ENCODE data around the gene NTRK2. TPM values are rescaled to one million over a fixed set of nuclear protein-coding genes. Genes with fewer than 3 reads are reported as not detected.

Gene NTRK2
- total RNA-seq, 2 experiments from 2014 or later = 0.45 to 0.65 TPM

DNA sequence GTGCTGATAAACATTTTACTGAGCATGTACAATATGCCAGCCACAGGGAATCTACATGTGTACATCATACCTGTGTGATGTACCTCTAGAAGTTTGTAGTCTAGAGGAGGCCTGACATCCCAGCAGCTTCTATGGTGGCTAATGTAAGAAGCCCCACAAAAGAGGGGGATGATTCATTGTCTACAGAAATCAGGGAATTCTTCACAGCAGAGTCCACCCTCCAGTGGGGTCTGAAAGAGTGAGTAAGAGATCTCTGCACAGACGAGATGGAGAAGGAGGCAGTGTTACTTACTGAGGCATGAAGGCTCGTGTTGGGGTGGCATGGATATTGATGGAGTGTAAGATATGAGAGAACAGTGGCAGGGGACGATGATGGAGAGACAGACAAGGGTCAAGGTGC, 103.0 kb downstream of the NTRK2 start:
- ChIA-PET CTCF (no interaction called here), POLR2A (no interaction called here)
- Mint-ChIP-seq H3K4me1 (ENCODE audit: low read depth) (peaks cover 1% of the 10 kb centered on the region), H3K27me3 (peaks cover 2% of the 10 kb centered on the region), H3K4me3 (no peak overlapping the region), H3K36me3 (no peaks in the 10 kb centered on the region), H3K9me3 (peaks cover 2% of the 10 kb centered on the region), H3K27ac (no peak overlapping the region)
- DNase-seq = no peak
- intact Hi-C loops (cut with micrococcal nuclease) = no loop called here

DNA sequence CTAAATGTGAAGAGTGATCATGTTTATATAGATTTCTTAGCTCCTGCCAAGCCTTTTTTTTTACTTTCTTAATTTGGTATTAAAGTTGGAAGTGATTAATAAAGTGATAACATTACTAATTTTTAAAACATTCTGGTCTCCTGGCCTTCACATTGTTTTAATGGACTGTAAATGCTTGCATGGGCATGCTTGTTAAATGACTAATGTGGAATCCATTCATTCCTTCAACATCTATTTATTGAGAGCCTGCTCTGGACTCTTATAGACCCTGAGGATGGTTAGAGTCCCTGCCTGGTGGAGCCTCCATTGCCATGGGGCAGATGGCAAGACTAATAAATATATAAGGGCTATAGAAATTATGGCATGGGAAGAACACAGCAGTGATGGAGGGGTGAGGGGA, 103.5 kb downstream of the NTRK2 start:
- CTCF ChIA-PET = no interaction called here
- POLR2A ChIA-PET = no interaction called here
- Mint-ChIP-seq H3K27me3 (peaks cover 2% of the 10 kb centered on the region), H3K9me3 (peaks cover 2% of the 10 kb centered on the region), H3K4me1 (ENCODE audit: low read depth) (peaks cover 1% of the 10 kb centered on the region), H3K36me3 (no peaks in the 10 kb centered on the region), H3K4me3 (no peak overlapping the region), H3K27ac (no peak overlapping the region)
- intact Hi-C loops (cut with micrococcal nuclease) = no loop called here
- DNase-seq = no peak

DNA sequence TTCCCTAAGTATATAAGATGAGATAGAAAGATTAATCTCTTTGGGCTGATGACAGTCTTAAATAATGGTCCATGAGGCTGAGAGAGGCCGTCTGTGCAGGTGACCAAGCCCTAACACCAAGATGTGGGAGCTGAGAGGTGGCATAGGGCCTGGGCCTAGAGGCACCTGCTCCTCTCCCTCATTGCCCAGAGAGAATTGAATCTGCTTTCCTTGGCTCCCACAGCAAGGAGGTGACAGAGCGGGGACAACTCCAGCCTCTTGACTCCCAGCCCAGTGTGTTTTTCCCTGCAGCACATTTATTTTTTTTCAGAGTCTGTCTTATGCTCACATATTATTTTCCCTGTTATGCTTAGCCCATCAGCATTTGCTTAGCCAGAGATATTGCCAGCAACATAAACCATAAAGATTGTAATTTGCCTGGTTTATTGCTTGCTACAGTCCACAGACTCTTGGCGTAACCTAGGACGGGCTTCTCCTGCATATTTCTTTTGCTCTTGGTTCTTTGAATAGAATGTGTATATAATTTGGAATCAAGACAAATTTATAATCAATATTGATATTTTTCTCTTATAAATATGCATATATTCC, 105.6 kb downstream of the NTRK2 start:
- Mint-ChIP-seq H3K4me3 (no peak overlapping the region), H3K4me1 (ENCODE audit: low read depth) (peaks cover 1% of the 10 kb centered on the region), H3K36me3 (no peaks in the 10 kb centered on the region), H3K27ac (no peak overlapping the region), H3K9me3 (peaks cover 2% of the 10 kb centered on the region), H3K27me3 (peaks cover 2% of the 10 kb centered on the region)
- no peak for DNase-seq
- ChIA-PET POLR2A (interaction anchor here (0.6 kb wide), 1 partner anchor 1849 kb away, joined by 4 read pairs; no protein-coding TSS in a partner anchor), CTCF (interaction anchor here (3.3 kb wide), 1 partner anchor 78 kb away, joined by 18 read pairs; no protein-coding TSS in a partner anchor)
- intact Hi-C loops (cut with micrococcal nuclease) = no loop called here

DNA sequence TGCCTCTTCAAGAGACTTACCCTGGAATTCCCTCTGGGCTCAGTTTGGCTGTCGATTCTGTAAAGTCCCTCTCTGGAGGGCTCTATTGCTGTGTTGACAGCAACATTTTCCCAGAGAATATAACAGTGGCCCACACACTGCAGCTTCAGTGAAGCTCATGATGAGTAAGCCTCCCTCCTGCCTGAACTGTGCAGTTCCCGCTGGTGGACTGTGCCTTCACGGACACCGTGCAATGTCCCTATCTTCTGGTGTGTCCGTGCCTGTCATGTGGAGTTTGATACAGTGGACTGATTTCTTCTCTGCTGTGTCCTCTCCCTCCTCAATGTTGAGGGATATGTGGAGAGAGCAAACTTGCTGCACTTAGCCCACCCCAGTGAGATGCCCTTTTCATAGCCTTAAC, 109.0 kb downstream of the NTRK2 start:
- no peaks in the 10 kb centered on the region for H3K36me3 Mint-ChIP-seq
- no peaks in the 10 kb centered on the region for H3K27me3 Mint-ChIP-seq
- intact Hi-C loops (cut with micrococcal nuclease) = no loop called here
- H3K4me1 Mint-ChIP-seq (ENCODE audit: low read depth) = no peaks in the 10 kb centered on the region
- ChIA-PET POLR2A (no interaction called here), CTCF (interaction anchor here (3.3 kb wide), 1 partner anchor 81 kb away, joined by 18 read pairs; no protein-coding TSS in a partner anchor)
- no peak for DNase-seq
- H3K27ac Mint-ChIP-seq = no peak overlapping the region
- H3K9me3 Mint-ChIP-seq = peaks cover 2% of the 10 kb centered on the region
- H3K4me3 Mint-ChIP-seq = no peak overlapping the region

DNA sequence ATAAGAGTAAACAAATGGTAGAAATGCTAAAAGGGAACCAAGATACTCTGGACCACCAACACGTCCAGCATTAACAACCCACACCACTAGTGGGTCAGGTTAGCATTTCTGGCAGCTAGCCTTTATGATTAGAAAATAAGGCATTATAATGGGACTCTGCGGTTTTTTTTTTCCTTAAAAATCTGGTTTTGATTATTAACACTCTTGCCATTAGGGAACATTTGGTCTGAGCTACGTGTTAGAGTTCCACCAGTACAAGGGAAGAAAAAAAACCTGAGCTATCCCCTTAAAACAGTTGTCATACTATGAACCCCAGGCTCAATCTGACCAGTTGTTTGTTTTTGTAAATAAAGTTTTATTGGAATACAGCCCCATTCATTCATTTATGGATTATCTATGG, 110.4 kb downstream of the NTRK2 start:
- Mint-ChIP-seq H3K36me3 (no peaks in the 10 kb centered on the region), H3K4me3 (no peak overlapping the region), H3K27ac (no peak overlapping the region), H3K9me3 (peaks cover 2% of the 10 kb centered on the region), H3K4me1 (ENCODE audit: low read depth) (no peaks in the 10 kb centered on the region), H3K27me3 (no peaks in the 10 kb centered on the region)
- DNase-seq = no peak
- CTCF ChIA-PET = interaction anchor here (0.7 to 4.5 kb wide), 6 partner anchors 77 to 111 kb away, joined by 3 to 82 read pairs (median 6); no protein-coding TSS in a partner anchor
- intact Hi-C loops (cut with micrococcal nuclease) = no loop called here
- POLR2A ChIA-PET = no interaction called here

DNA sequence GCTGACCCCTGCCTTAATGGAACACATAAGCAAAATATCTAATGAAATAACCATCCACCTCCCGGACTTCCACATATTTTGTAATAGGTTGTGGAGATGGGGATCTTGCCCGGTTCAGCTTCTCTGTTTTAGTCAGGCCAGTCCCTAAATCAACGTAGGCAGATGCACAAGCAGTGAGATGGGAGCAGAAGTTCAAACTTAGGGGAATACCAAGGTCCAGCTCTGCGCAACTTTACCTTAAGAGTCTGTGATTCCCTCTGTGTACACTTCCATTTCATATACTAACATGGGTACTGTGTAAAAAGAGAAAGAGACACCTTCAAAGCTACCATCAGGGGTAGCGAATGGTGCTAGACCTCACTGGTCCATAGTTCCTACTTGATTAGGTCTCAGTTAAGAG, 110.9 kb downstream of the NTRK2 start:
- peaks cover 2% of the 10 kb centered on the region for H3K9me3 Mint-ChIP-seq
- peaks cover 4% of the 10 kb centered on the region for H3K27me3 Mint-ChIP-seq
- DNase-seq = no peak
- no peaks in the 10 kb centered on the region for H3K4me1 Mint-ChIP-seq (ENCODE audit: low read depth)
- no peaks in the 10 kb centered on the region for H3K36me3 Mint-ChIP-seq
- no peak overlapping the region for H3K27ac Mint-ChIP-seq
- no peak overlapping the region for H3K4me3 Mint-ChIP-seq
- intact Hi-C loops (cut with micrococcal nuclease) = no loop called here
- CTCF ChIA-PET = interaction anchor here (0.7 to 4.5 kb wide), 11 partner anchors 10 to 1147 kb away, joined by 3 to 82 read pairs (median 5); no protein-coding TSS in a partner anchor
- POLR2A ChIA-PET = no interaction called here

DNA sequence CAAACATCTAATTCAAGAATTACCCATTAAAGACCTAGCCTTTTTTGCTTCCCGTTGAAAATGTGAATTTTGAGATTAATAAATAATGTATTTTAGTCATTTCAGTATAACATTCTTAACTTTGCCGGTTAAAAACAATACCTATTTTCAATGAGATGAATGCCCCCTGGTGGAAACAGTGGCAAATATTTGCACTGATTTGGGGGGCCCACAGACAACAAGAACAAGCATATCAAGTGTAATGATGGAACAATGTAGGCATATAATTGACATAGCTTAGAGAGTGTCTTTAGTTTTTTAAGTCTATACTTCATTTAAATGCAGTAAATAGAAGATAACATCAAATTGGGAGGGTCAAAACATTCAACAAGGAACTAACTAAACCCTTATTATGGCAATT, 111.9 kb downstream of the NTRK2 start:
- CTCF ChIA-PET = interaction anchor here (0.8 to 4.5 kb wide), 14 partner anchors 11 to 386 kb away, joined by 3 to 82 read pairs (median 4); no protein-coding TSS in a partner anchor
- Mint-ChIP-seq H3K4me1 (ENCODE audit: low read depth) (no peaks in the 10 kb centered on the region), H3K36me3 (no peaks in the 10 kb centered on the region), H3K9me3 (peaks cover under 1% of the 10 kb centered on the region), H3K27me3 (peaks cover 4% of the 10 kb centered on the region), H3K27ac (no peak overlapping the region), H3K4me3 (no peak overlapping the region)
- peak; percentile 21 for DNase-seq
- POLR2A ChIA-PET = no interaction called here
- intact Hi-C loops (cut with micrococcal nuclease) = loop anchor here (1.0 kb wide), 1 partner anchor 84 kb away; no protein-coding TSS in a partner anchor

DNA sequence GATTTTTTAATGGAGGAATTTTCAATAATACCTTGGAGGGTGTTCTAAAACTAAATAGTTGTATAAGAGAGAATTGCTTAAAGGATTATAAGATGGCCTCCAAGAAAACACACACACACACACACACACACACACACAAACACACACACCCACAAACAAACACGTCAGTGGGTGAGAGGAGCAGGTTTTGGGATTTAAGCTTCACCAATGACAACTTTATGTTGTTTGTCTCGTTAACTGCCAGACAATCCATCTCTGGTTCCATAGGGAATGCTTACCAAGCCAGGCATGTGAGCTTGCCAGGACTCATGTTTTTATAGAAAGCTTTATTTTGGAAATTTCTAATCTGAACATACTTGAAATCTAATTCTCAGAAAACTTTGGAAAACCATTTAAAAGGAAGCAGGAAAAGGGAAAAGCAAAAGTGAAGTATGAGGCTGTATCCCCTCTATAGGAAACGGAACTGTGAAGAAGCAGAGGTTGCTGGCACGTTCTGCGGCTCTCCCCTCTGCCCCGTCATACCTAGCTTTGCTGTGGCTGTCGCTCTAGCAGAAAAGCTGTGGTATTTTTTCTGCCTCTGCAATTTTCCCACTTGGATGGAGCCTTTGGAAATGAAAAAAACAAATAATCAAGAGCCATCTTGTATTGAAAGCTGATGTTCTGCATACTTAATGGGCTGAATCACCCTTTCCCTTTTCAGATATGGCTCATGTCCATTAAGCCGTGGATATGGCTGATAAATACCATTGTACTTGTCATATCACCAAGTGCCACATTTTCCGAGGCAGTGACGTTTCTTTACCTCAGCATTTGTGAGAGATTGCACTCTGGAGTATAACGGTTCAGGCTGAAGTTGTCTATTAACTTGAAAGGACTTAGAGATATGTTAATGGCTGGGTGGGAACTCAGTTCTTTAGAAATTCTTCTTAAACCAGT, 112.7 kb downstream of the NTRK2 start:
- ChIA-PET CTCF (interaction anchor here (0.8 to 4.5 kb wide), 13 partner anchors 11 to 386 kb away, joined by 3 to 82 read pairs (median 4); no protein-coding TSS in a partner anchor), POLR2A (no interaction called here)
- intact Hi-C loops (cut with micrococcal nuclease) = loop anchor here (1.0 kb wide), 1 partner anchor 85 kb away; no protein-coding TSS in a partner anchor
- Mint-ChIP-seq H3K27me3 (peaks cover 4% of the 10 kb centered on the region), H3K4me1 (ENCODE audit: low read depth) (no peaks in the 10 kb centered on the region), H3K27ac (no peak overlapping the region), H3K9me3 (no peaks in the 10 kb centered on the region), H3K4me3 (no peak overlapping the region), H3K36me3 (no peaks in the 10 kb centered on the region)
- DNase-seq = no peak

DNA sequence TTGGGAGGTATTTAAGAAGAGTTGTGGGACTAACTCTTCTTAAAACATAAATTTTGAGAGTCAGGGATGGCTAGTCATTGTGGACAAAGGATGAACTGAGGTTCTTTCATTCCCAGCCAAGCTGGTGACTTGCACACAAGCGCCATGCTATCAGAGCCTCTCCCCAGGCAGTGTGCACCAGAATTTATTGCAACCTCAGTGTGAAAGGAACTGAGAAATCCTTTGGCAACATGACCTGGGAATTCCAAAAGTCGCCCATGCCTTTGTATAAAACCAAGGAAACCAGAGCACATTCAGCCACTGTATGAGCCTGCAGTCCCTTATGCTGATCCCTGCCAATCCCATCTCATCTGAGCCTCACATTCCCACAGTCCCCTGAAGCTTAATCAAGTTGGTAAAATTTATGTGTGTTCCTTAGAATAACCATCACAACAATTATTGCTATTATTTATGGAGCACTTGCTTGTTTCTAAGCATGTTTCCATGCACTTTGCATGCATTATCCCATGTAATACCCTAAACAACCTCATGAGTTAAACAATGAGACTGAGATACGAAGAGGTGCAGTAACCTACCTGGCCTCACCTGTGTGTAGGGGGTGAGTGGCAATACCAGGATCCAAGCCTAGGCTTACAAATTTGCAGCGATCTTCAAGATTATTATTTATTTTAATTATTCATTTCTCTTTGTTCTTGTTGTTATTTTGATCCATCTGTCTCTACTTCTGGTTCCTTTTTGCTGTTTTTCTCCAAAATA, 116.4 kb downstream of the NTRK2 start:
- no peaks in the 10 kb centered on the region for H3K9me3 Mint-ChIP-seq
- CTCF ChIA-PET = no interaction called here
- H3K4me1 Mint-ChIP-seq (ENCODE audit: low read depth) = no peaks in the 10 kb centered on the region
- POLR2A ChIA-PET = no interaction called here
- no peaks in the 10 kb centered on the region for H3K36me3 Mint-ChIP-seq
- no peak for DNase-seq
- intact Hi-C loops (cut with micrococcal nuclease) = no loop called here
- H3K4me3 Mint-ChIP-seq = no peak overlapping the region
- H3K27me3 Mint-ChIP-seq = peaks cover 4% of the 10 kb centered on the region
- H3K27ac Mint-ChIP-seq = no peak overlapping the region

DNA sequence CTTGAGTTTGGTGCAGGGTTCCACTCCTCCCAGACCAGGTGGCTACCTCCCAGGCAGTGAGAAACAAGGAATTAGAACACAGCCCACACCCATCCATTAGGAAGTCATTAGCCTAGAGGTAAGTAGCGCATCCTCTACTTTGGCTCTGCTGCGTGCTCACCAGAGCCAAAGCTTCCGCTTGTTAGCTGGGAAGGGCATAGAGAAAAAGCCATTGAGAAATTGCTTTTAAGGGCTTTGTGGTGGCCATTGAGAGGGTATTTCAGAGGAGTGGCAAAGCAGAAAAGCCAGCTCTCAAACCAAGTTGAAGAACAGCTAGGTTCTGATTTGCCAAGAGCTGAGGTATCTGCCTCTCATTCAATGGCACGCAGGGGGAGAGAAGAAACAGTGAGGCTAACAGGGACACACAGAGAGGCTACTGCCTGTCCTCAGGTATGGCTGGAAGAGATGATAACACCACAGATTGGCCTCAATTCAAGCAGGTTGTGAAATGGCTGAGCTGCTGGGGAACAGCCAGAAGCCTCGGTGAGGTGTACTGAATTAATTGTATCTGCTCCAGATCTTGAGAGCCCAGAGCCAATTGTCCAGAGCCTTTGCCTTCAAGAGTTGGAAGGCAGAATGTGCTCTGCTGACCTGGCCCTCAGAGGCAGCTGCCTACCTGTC, 119.4 kb downstream of the NTRK2 start:
- Mint-ChIP-seq H3K4me3 (no peak overlapping the region), H3K9me3 (no peaks in the 10 kb centered on the region), H3K36me3 (no peaks in the 10 kb centered on the region), H3K27me3 (peaks cover 4% of the 10 kb centered on the region), H3K4me1 (ENCODE audit: low read depth) (no peaks in the 10 kb centered on the region), H3K27ac (no peak overlapping the region)
- DNase-seq = no peak
- intact Hi-C loops (cut with micrococcal nuclease) = no loop called here
- ChIA-PET POLR2A (no interaction called here), CTCF (no interaction called here)

DNA sequence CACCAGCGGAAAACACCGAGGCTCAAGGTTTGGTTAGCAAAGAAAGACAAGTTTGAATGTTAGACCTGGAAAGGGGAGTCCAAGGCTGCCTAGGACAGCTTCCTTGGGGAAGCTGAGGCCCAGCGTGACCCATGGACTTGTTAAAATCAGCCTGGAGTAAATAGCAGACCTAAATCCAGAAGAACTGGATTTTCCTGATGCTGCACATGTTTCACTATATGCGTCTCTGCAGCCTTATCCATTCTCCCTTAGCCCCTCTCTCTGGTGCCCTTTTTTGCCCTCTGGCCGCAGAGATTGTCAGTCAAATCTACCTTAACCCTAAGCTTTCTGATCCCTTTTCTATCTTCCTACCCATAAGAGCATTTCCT, 119.9 kb downstream of the NTRK2 start:
- Mint-ChIP-seq H3K4me1 (ENCODE audit: low read depth) (no peaks in the 10 kb centered on the region), H3K27me3 (peaks cover 4% of the 10 kb centered on the region), H3K27ac (no peak overlapping the region), H3K4me3 (no peak overlapping the region), H3K36me3 (no peaks in the 10 kb centered on the region), H3K9me3 (no peaks in the 10 kb centered on the region)
- POLR2A ChIA-PET = no interaction called here
- DNase-seq = no peak
- intact Hi-C loops (cut with micrococcal nuclease) = no loop called here
- CTCF ChIA-PET = no interaction called here
